H1 (cell line): ENCODE results near the gene S1PR3. TPM values are rescaled to one million over a fixed set of nuclear protein-coding genes. Genes with fewer than 3 reads are reported as not detected.

Source experiments
- ATF2 ChIP-seq: IDR thresholded peaks from 2 replicates; pipeline ENCODE4 v1.6.1; 2012; ENCODE audit warnings: low read length, inconsistent platforms
- CHD7 ChIP-seq: fragments of 300-600 bp; sonication (generic); IDR thresholded peaks from 2 replicates; pipeline ENCODE4 v1.7.1; 2012; ENCODE audit warnings: low read length, moderate library complexity, mild to moderate bottlenecking, inconsistent platforms; ENCODE audit not compliant: insufficient replicate concordance
- polyA plus RNA-seq, 7 experiments: library from polyadenylated mRNA; depleted of rRNA in 3 of 7; stranded (reverse) in 5 of 7; unstranded in 2 of 7; fragments of >200 nt in 5 of 7; fragments of 200-250 nt in 2 of 7; gene quantifications; 1 replicate in 5 of 7; 2 replicates in 1 of 7; 4 replicates in 1 of 7; pipeline versions ENCODE4 v1.2.1 to v1.2.3, GENCODE V29; 2011 to 2013; ENCODE audit warnings: missing spikeins in 2 of 7, mixed read lengths in 2 of 7
- total RNA-seq: library from RNA; stranded (reverse); fragmentation: NEBNext Ultra II Directional; extraction: Animal tissue kit (Norgen Biotek cat#: 25700); gene quantifications from 2 replicates; pipeline ENCODE4 v1.2.1, GENCODE V29; 2021

The S1PR3 gene
- total and polyA plus RNA-seq, 2 of the 8 experiments (the other 6 are each of a cell fraction or from before 2014, with no cell fraction given): 3.7 to 6.4 TPM

GRCh38 chr9:88969646-88970373, 21.5 kb upstream of the S1PR3 start (continued):
- TF ChIP-seq CHD7: no peak
- TF ChIP-seq ATF2: no peak
